KOPT-K1 (cell line): ENCODE results near the gene DNAAF1.
"Not testable (repeated sequence)": the region's sequence is repeated elsewhere in the genome, so short reads cannot be mapped to it uniquely, and the experiment has no call there.

Source experiments
- H3K27ac ChIP-seq: fragments of 200-600 bp; sonication (generic); 2 replicates; pipeline ENCODE4 v1.5.1; 2016; ENCODE audit warnings: antibody characterized with exemption, mild to moderate bottlenecking, low read depth, low read length; ENCODE audit not compliant: poor library complexity, severe bottlenecking
- H3K36me3 ChIP-seq: fragments of 200-600 bp; sonication (generic); 2 replicates; pipeline ENCODE4 v1.5.1; 2017; ENCODE audit warnings: antibody characterized with exemption, mild to moderate bottlenecking, low read length, moderate library complexity; ENCODE audit not compliant: insufficient read depth
- H3K9me3 ChIP-seq: fragments of 200-600 bp; sonication (generic); 2 replicates; pipeline ENCODE4 v1.5.1; 2017; ENCODE audit warnings: antibody characterized with exemption, low read length, mild to moderate bottlenecking; ENCODE audit not compliant: insufficient read depth, poor library complexity, severe bottlenecking

Gene DNAAF1

DNA sequence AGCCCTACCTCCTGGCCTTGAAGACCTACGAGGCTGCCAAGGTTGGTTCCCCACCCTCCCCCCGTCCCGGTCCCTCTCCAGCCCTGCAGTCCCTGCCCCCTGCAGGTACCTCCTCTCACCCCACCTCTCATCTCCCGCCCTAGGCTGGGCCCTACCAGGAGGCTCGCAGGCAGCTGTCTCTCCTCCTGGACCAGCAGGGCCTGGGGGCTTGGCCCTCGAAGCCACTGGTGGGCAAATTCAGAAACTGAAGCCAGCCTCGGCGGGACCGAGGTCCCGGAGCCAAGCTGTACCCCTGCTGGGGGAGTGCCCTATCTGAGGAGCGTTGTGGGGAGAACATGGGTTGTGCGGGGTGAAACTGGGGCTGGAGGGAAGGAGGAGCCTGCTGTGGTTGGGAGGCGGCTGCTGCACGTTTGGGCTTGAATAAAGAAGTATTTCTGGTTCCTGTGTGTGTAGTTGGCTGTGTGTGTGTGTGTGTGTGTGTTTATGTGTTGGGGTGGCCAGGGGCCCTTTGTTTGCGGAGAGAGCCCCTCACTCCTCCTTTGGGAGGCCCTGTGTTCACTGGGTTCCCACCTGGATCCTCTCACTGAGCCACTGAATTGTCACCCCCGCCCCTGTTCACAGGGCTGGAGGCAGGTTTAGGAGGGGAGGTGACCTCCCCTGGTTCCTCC, 51.8 kb downstream of the DNAAF1 start:
- Histone ChIP-seq H3K27ac (no peak overlapping the region), H3K36me3 (no peaks in the 10 kb centered on the region), H3K9me3 (no peaks in the 10 kb centered on the region)

DNA sequence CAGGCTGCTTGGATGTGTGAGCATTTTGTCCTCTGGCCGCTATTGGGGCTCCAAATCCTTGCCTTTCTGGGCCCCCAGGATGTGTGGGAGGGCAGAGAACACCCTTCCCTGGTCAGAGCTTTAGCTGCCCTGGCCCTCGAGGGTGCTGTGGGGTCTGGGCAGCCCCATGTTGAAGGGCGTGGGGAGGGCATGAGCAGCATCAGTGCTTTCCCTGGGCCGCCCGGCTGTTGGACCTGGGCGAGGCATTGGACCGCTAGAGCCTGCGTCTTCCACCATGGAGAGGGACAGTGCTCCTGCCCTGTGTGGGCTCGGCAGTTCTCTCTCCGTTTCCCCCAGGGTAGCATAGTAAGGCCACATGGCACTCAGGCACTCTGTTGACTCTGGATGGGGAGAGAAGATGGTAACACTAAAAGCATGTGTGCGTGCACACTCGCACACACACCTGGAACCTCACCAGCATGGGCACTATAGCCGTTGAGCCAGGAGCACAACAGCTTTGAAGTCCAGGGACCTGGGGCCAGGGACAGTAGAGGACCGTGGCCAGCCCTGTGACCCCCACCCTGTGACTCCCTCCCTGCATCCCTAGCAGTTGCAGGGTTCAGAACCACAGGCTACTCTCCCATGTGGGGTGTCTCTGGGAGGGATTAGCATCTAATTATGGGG, 52.5 kb downstream of the DNAAF1 start:
- no peaks in the 10 kb centered on the region for H3K36me3 ChIP-seq
- no peak overlapping the region for H3K27ac ChIP-seq
- no peaks in the 10 kb centered on the region for H3K9me3 ChIP-seq

DNA sequence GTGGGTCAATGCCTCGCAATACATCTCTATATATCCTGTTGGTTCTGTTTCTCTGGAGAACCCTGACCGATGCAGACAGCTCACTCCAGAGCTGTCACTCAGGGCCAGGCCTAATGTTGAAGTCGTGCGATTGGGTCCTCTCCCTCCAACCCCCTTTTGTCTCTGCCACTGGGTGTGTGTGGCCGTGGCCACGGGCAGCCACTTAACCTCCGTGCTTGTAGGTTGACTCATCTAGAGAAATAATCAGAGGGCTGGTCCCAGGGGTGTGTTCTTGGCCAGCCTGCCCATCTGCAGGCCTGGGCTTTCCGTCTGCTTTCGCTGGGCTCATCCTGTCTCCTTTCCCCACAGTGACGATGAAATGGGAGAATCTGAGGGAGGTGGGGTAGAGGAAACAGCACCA, 53.3 kb downstream of the DNAAF1 start:
- no peaks in the 10 kb centered on the region for H3K9me3 ChIP-seq
- H3K36me3 ChIP-seq: no peaks in the 10 kb centered on the region
- H3K27ac ChIP-seq: no peak overlapping the region

DNA sequence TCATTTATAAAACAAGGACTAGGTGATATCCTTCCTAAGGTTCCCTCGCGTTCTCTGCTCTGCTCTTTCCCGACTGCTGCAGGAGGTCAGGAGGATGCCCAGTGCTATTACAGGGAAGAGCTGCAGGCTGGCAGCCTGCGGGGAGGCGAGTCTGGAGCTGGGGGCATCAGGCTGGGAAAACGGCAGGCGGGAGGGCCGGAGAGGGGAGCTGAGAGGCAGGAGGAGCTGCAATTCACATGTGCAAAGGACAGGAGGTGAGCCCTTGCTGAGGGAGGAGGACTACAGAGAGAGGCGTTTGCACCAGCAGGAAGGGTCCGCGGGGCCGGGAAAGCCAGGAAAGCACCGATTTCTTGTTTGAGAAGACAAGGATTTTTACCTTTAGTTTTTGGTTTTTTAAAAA, 54.0 kb downstream of the DNAAF1 start:
- no peak overlapping the region for H3K27ac ChIP-seq
- H3K36me3 ChIP-seq: no peaks in the 10 kb centered on the region
- H3K9me3 ChIP-seq: no peaks in the 10 kb centered on the region

DNA sequence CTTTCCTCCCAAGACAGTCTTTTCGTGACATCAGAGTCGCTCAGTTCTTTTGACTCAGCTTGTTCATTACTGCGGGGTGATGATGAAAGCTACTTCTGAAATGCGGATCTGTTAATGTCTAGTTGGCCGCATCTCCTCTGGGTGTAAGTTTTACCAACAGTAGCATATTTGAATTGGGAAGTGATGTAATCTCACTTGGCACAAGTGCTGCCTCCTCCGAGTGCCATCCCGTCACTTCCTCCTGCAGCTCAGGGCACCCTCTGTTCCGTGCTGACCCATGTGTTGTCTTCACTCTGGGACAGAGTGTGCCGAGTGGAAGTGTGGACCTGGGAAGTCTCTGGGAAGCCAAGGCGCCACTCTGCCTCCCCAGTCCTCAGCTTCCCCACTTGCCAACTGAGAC, 54.8 kb downstream of the DNAAF1 start:
- Histone ChIP-seq H3K27ac (no peak overlapping the region), H3K36me3 (no peaks in the 10 kb centered on the region), H3K9me3 (no peaks in the 10 kb centered on the region)

DNA sequence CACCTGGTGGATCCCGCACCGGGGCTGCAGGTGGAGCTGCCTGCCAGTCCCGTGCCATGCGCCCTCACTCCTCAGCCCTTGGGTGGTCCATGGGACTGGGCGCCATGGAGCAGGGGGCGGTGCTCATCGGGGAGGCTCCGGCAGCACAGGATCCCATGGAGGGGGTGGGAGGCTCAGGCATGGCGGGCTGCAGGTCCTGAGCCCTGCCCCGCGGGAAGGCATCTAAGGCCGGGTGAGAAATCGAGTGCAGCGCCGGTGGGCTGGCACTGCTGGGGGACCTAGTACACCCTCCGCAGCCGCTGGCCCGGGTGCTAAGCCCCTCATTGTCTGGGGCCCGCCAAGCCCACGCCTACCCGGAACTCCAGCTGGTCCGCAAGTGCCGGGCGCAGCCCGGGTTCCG, 59.4 kb downstream of the DNAAF1 start:
- not testable (repeated sequence) for H3K9me3 ChIP-seq, H3K36me3 ChIP-seq, H3K27ac ChIP-seq

DNA sequence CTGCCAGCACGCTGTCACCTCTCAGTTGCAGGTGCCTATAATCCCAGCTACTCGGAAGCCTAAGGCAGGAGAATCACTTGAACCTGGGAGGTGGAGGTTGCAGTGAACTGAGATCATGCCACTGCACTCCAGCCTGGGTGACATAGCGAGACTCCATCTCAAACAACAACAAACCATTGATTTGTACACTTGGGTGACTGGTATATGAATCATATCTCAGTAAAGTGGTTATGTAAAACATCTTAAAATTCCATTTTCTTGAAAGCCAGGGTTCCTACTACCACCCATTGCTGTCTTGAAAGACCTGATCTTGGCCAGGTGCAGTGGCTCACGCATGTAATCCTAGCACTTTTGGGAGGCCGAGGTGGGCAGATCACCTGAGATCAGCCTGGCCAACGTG, 60.0 kb downstream of the DNAAF1 start:
- H3K36me3 ChIP-seq: not testable (repeated sequence)

DNA sequence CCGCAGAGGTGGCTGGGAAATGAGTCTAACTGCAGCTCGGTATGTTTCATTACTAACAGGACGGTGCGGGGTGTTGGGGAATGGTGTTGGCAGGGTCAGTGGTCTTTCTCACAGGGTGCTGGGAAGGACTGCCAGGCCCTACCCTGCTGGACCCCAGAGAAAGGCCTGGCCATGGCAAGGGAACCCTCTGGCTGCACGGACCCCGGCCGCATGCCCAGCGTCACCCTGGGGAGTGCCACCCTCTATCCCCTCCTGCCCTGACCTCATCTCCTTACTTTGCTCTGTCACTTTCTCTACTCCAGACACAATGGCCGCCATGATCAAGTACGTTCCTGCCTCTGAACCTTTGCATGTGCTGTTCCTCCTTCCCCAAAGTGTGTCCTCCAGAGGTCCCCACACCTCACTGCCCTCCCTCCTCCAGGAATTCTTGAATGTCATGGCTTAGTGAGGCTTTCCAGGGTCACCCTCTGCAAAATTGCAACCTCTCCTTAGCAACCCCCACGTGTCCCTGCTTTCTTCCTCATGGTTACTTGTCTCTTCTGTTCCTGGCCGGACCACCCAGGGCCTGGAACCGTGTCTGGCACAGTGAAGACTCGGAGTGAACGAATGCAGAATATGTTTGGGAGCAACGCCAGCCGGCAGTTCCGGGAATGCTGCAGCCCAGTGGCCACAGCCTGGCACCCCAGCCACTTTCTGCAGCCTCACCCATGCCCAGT, 61.0 kb downstream of the DNAAF1 start:
- no peaks in the 10 kb centered on the region for H3K36me3 ChIP-seq
- no peak overlapping the region for H3K27ac ChIP-seq
- peaks cover 5% of the 10 kb centered on the region for H3K9me3 ChIP-seq

More for the DNA sequence above, 60.0 kb downstream of the DNAAF1 start:
- not testable (repeated sequence) for H3K9me3 ChIP-seq, H3K27ac ChIP-seq

DNA sequence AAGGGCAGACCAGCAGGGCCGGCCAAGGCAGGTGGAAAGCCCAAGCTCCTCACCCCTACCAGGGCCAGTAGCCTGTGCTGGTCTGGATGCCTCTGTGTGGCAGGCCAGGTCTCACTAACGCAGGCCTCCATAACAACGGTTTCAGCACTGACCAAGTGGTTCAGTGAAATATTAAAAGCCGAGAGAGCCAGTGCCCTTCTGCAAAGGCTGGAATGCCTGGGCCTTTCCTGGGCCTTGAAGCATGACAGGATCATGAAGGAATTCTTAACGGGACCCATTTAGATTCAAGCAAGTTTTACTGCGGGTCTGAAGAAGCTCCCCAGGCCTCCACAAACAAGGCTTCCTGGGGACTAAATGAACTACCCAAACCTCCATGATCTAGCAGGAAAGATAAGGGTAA, 62.1 kb downstream of the DNAAF1 start:
- Histone ChIP-seq H3K9me3 (peaks cover 5% of the 10 kb centered on the region), H3K36me3 (no peaks in the 10 kb centered on the region), H3K27ac (no peak overlapping the region)

DNA sequence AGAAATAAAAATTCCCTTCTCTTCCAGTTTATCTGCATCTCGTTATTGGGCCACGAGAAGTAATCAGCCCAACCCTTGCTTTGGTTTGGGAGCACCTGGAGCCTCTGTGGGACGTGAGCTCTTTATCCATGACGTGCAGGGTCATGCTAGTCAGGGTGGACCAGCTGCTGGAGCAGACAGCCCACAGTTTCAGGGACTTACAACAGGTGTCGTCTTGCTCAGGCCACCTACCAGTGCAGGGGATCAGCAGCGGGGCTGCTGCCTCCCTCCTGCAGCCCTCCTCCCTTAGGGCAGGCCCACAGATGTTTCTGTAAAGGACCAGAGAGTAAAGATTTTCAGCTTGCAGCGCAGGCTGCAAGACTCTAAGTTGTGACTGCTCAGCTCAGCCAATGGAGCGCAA, 62.8 kb downstream of the DNAAF1 start:
- no peak overlapping the region for H3K27ac ChIP-seq
- H3K36me3 ChIP-seq: no peaks in the 10 kb centered on the region
- peaks cover 5% of the 10 kb centered on the region for H3K9me3 ChIP-seq

DNA sequence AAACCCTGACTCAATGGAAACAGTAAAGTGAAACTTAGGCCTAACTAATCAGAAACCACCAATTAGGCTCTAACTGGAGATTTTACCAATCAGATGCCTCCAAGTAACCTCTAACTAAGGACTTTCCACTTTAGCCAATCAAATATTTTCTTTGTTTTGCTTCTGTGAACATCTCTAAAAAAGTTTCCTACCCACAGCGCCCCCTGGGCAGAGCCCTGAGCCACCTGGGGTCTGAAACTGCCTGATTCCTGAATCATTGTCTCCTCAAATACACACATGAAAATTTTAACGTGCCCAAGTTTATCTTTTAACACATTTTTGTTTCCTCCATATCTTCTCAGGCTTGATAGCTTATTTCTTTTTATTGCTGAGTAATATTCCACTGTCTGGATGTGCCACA, 64.9 kb downstream of the DNAAF1 start:
- no peak overlapping the region for H3K27ac ChIP-seq
- no peaks in the 10 kb centered on the region for H3K36me3 ChIP-seq
- H3K9me3 ChIP-seq: peaks cover 5% of the 10 kb centered on the region

DNA sequence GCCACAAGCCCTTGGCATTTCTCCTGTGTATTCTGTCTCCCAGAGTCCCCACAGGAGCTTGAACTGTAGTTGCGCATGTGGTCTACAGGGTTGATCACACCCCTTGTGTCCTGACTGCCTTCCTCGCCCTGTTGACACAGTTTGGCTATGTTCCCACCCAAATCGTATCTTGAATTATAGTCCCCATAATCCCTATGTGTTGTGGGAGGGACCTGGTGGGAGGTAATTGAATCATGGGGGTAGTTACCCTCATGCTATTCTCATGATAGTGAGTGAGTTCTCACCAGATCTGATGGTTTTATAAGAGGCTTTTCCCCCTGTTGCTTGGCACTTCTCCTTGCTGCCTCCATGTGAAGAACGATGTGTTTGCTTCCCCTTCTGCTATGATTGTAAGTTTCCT, 67.0 kb downstream of the DNAAF1 start:
- Histone ChIP-seq H3K36me3 (no peaks in the 10 kb centered on the region), H3K27ac (no peak overlapping the region), H3K9me3 (peaks cover 5% of the 10 kb centered on the region)

DNA sequence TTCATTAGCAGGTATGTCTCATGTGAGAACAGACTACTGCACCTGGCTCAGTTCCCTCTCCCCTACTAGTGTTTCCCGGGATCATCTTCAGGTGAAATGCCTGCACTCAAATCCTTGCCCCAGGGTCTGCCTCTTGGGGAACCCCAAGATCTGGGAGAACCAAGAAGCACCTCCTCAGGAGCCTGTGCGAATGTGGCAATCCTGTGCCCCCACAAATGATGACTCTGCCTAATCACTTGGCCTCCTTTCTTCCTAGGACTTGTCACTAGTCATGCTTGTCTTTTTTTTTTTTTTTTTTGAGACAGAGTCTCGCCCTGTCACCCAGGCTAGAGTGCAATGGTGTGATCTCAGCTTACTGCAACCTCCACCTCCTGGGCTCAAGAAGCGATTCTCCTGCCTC, 67.5 kb downstream of the DNAAF1 start:
- H3K36me3 ChIP-seq: no peaks in the 10 kb centered on the region
- no peak overlapping the region for H3K27ac ChIP-seq
- peaks cover 5% of the 10 kb centered on the region for H3K9me3 ChIP-seq

DNA sequence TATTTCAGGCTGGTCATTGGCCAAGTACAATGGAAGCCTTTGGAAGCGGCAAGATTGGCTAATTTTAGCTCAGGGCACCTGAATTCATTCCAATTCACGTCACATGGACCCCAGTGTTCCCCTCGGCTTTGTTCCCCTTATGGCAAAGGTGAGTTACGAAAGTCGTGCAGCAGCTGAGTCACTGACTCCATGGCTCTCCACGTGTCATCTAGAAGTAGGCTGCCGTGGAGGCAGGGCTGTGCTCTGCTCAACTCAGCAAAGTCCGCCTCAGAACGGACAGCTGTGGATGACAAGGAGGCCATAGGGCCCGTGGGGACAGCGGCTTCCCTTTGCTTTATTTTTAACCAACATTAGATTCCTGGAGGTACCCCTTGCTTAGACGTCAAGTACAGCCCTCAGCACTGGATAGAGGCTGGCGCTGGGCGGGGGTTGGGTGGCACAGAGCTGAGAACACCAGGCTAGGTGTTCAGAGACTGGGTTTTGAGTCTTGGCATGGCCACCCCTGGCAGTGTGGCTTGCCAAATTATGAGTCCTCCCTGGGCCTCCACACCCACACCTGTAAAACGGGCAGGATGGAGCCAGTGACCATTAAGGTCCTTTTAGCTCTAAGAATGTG, 69.5 kb downstream of the DNAAF1 start:
- Histone ChIP-seq H3K27ac (no peak overlapping the region), H3K9me3 (peaks cover 5% of the 10 kb centered on the region), H3K36me3 (no peaks in the 10 kb centered on the region)

DNA sequence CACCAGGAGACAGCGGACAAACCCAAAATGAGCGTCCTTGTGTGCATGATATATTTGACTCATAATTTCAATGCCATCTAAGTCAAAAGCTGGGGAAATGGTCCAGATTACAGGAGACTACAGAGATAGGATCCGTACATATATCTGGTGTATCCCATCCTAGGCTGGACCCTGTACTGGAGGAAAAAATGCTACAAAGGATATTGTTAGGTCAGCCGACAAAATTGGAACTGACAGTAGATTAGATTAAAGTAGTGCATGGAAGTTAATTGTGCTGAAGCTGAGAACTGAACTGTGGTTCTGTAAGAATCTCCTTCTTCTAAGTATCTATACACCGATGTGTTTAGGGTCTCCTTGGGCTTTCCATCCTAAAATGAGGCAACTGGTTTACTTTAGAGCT, 70.4 kb downstream of the DNAAF1 start:
- Histone ChIP-seq H3K9me3 (peaks cover 4% of the 10 kb centered on the region), H3K27ac (no peak overlapping the region), H3K36me3 (no peaks in the 10 kb centered on the region)
